GM23338 (cell line): ENCODE data around the gene CCT2. TPM values are rescaled to one million over a fixed set of nuclear protein-coding genes. Genes with fewer than 3 reads are reported as not detected.

ENCODE experiments used
- ATAC-seq: fragments of 200-7000 bp; cut with Tn5 transposase; 3 replicates; pipeline ENCODE4 v1.9.1; 2020
- DNase-seq: peaks from one replicate; pipeline ENCODE4 v3.0.0-alpha.2; 2015; ENCODE audit warnings: low spot score
- H2AFZ ChIP-seq: fragments of 200-600 bp; sonication (generic); 2 replicates; pipeline ENCODE4 v1.8.0; 2016; ENCODE audit warnings: antibody characterized with exemption, mild to moderate bottlenecking, moderate library complexity
- H3F3A ChIP-seq: fragments of 200-600 bp; sonication (generic); replicated peaks from 2 replicates; pipeline ENCODE4 v1.8.0; 2017; ENCODE audit warnings: antibody characterized with exemption, mixed run types, low read depth
- H3K27ac ChIP-seq: fragments of 200-600 bp; sonication (generic); 2 replicates; pipeline ENCODE4 v1.6.1; 2016; ENCODE audit warnings: low read depth
- H3K27me3 ChIP-seq: fragments of 200-600 bp; sonication (generic); 2 replicates; pipeline ENCODE4 v1.8.0; 2016; ENCODE audit warnings: mild to moderate bottlenecking, mixed run types, moderate library complexity; ENCODE audit not compliant: insufficient read depth
- H3K36me3 ChIP-seq: fragments of 200-600 bp; sonication (generic); 2 replicates; pipeline ENCODE4 v1.8.0; 2016; ENCODE audit warnings: mild to moderate bottlenecking; ENCODE audit not compliant: insufficient read depth
- H3K4me1 ChIP-seq: fragments of 200-600 bp; sonication (generic); 2 replicates; pipeline ENCODE4 v1.8.0; 2016; ENCODE audit warnings: mild to moderate bottlenecking, moderate library complexity; ENCODE audit not compliant: insufficient read depth
- H3K4me2 ChIP-seq: fragments of 200-600 bp; sonication (generic); 2 replicates; pipeline ENCODE4 v1.7.1; 2017; ENCODE audit warnings: mixed run types
- H3K4me3 ChIP-seq: fragments of 200-600 bp; sonication (generic); 2 replicates; pipeline ENCODE4 v1.6.1; 2016; ENCODE audit warnings: mixed run types
- H3K79me2 ChIP-seq: fragments of 200-600 bp; sonication (generic); replicated peaks from 2 replicates; pipeline ENCODE4 v1.8.0; 2017; ENCODE audit warnings: mild to moderate bottlenecking; ENCODE audit not compliant: insufficient read depth
- H3K9me2 ChIP-seq: fragments of 200-600 bp; sonication (generic); 2 replicates; pipeline ENCODE4 v1.8.0; 2017; ENCODE audit not compliant: insufficient read depth
- H4K20me1 ChIP-seq: fragments of 200-600 bp; sonication (generic); replicated peaks from 2 replicates; pipeline ENCODE4 v1.8.0; 2017; ENCODE audit warnings: mild to moderate bottlenecking; ENCODE audit not compliant: insufficient read depth
- H3K27ac Mint-ChIP-seq: 2 replicates; pipeline ENCODE4 v1.8.0; 2020; ENCODE audit warnings: inconsistent platforms, mild to moderate bottlenecking, moderate library complexity, mixed read lengths
- H3K27me3 Mint-ChIP-seq: 3 replicates; pipeline ENCODE4 v1.8.0; 2022; ENCODE audit warnings: low read depth, mild to moderate bottlenecking, moderate library complexity, mixed read lengths, inconsistent platforms; ENCODE audit not compliant: insufficient read depth, poor library complexity
- H3K36me3 Mint-ChIP-seq: 3 replicates; pipeline ENCODE4 v1.8.0; 2021; ENCODE audit warnings: low read depth, mild to moderate bottlenecking, inconsistent platforms, moderate library complexity, mixed read lengths
- H3K4me1 Mint-ChIP-seq: 3 replicates; pipeline ENCODE4 v1.8.0; 2020; ENCODE audit warnings: mild to moderate bottlenecking, inconsistent platforms, mixed read lengths
- H3K4me3 Mint-ChIP-seq: 3 replicates; pipeline ENCODE4 v1.8.0; 2021; ENCODE audit warnings: moderate library complexity, mild to moderate bottlenecking, inconsistent platforms, mixed read lengths
- H3K9me3 Mint-ChIP-seq: 3 replicates; pipeline ENCODE4 v1.8.0; 2020; ENCODE audit warnings: moderate library complexity, mild to moderate bottlenecking, inconsistent platforms, mixed read lengths
- CREB1 ChIP-seq: fragments of 250-450 bp; sonication (Bioruptor Pico); IDR thresholded peaks from 2 replicates; pipeline ENCODE4 v1.5.0; 2020; ENCODE audit warnings: low read depth, mild to moderate bottlenecking, moderate library complexity
- CTCF ChIP-seq, 2 experiments: fragments of 200-600 bp in 1 of 2; sonication (generic) in 1 of 2; conservative IDR thresholded peaks; 2 replicates each; pipeline versions ENCODE4 v1.5.1 to v1.6.1; 2016 to 2017; ENCODE audit warnings: antibody characterized with exemption in 2 of 2, low read depth in 2 of 2, mild to moderate bottlenecking in 2 of 2, moderate library complexity in 1 of 2
- ETS1 ChIP-seq: IDR thresholded peaks from 2 replicates; pipeline ENCODE4 v1.6.1; 2016; ENCODE audit warnings: antibody characterized with exemption
- EZH2 ChIP-seq: fragments of 200-600 bp; sonication (generic); IDR thresholded peaks from one replicate; pipeline ENCODE4 v1.8.0; 2017; ENCODE audit warnings: antibody characterized with exemption, mild to moderate bottlenecking, low read depth; ENCODE audit not compliant: unreplicated experiment
- EZH2phosphoT487 ChIP-seq: fragments of 200-600 bp; sonication (generic); IDR thresholded peaks from one replicate; pipeline ENCODE4 v1.8.1; 2018; ENCODE audit warnings: antibody characterized with exemption; ENCODE audit not compliant: unreplicated experiment
- ZNF114 ChIP-seq: fragments of 250-450 bp; sonication (Bioruptor Pico); IDR thresholded peaks from 2 replicates; pipeline ENCODE4 v1.5.0; 2020; ENCODE audit warnings: mild to moderate bottlenecking, moderate library complexity
- ZNF462 ChIP-seq: fragments of 250-450 bp; sonication (Bioruptor Pico); IDR thresholded peaks from 2 replicates; pipeline ENCODE4 v1.5.0; 2020; ENCODE audit warnings: mild to moderate bottlenecking, moderate library complexity
- polyA plus RNA-seq: library from polyadenylated mRNA; unstranded; fragments of >200 nt; fragmentation: Nextera tagmentation; extraction: Ambion mirVana; gene quantifications from 2 replicates; pipeline ENCODE4 v1.2.1, GENCODE V29; 2016
- total RNA-seq: library from RNA; depleted of rRNA; stranded (reverse); fragments of >200 nt; shearing (Covaris generic); gene quantifications from 2 replicates; pipeline ENCODE4 v1.2.3, GENCODE V29; 2014

The CCT2 gene
- total and polyA plus RNA-seq, 2 experiments from 2014 or later, result 434 to 778 TPM

GRCh38 chr12:69545081-69545480, 40.2 kb upstream of the CCT2 start:
- Histone ChIP-seq H3K36me3 (no peaks in the 10 kb centered on the region), H3F3A (no peaks in the 10 kb centered on the region), H3K27ac (no peak overlapping the region), H3K4me1 (no peaks in the 10 kb centered on the region), H3K9me2 (no peaks in the 10 kb centered on the region), H3K79me2 (no peaks in the 10 kb centered on the region; the same call in 1 of the 2 replicates), H3K4me2 (no peak overlapping the region), H3K4me3 (no peak overlapping the region), H4K20me1 (no peaks in the 10 kb centered on the region), H2AFZ (no peak overlapping the region), H3K27me3 (no peaks in the 10 kb centered on the region)
- ATAC-seq (no peak), DNase-seq (no peak)
- no peaks in the 10 kb centered on the region for H3K27me3 Mint-ChIP-seq
- H3K4me3 Mint-ChIP-seq, result no peak overlapping the region
- no peaks in the 10 kb centered on the region; the same call in 2 of the 3 replicates for H3K9me3 Mint-ChIP-seq
- H3K36me3 Mint-ChIP-seq, result peaks cover 20% of the 10 kb centered on the region
- peaks cover 8% of the 10 kb centered on the region for H3K4me1 Mint-ChIP-seq
- TF ChIP-seq ZNF462 (CRISPR knock-in tag) (no peak), EZH2phosphoT487 (no peak), ETS1 (no peak), ZNF114 (CRISPR knock-in tag) (no peak), CREB1 (CRISPR knock-in tag) (no peak), EZH2 (no peak), CTCF (conservative IDR thresholded peaks at IDR 0.05; ENCODE audit: low read depth in 2 of 2) (no peak)
- no peak overlapping the region for H3K27ac Mint-ChIP-seq
